Measurements from ENCODE around the gene ANKRD65. TPM values are rescaled to one million over a fixed set of nuclear protein-coding genes. Genes with fewer than 3 reads are reported as not detected.

ANKRD65 gene
- total and polyA plus RNA-seq, 2 experiments from 2014 or later = 2.1 to 5.5 TPM

GRCh38 chr1:1395166-1395565 lies 25.9 kb downstream of the ANKRD65 start:
- H3K4me2 ChIP-seq = no peak overlapping the region
- H3K27me3 ChIP-seq = no peaks in the 10 kb centered on the region
- H3K36me3 ChIP-seq (replicated peaks; ENCODE audit: insufficient read depth, low read depth) = no peaks in the 10 kb centered on the region
- H3K9me3 ChIP-seq (ENCODE audit: low read depth) = no peaks in the 10 kb centered on the region
- DNase-seq (ENCODE audit: low spot score) = no peak
- H3K79me2 ChIP-seq = peaks cover 79% of the 10 kb centered on the region
- TF ChIP-seq CTCF (IDR thresholded peaks at IDR 0.05; ENCODE audit: poor library complexity) (no peak), EZH2phosphoT487 (IDR thresholded peaks at IDR 0.05; ENCODE audit: low read depth, severe bottlenecking, unreplicated experiment) (no peak), EZH2 (IDR thresholded peaks at IDR 0.05; ENCODE audit: borderline replicate concordance) (no peak)
- H3K4me1 ChIP-seq (ENCODE audit: insufficient read depth) = peaks cover 10% of the 10 kb centered on the region
- peaks cover 8% of the 10 kb centered on the region for H4K20me1 ChIP-seq (ENCODE audit: insufficient read depth, poor library complexity, severe bottlenecking)
- H3K4me3 ChIP-seq = no peak overlapping the region
- H3K27ac ChIP-seq = no peak overlapping the region
- WGBS (ENCODE audit: low lambda C conversion rate, missing lambda C conversion rate) = 98% methylated on average over 11 of the region's 11 CpGs
- no peak overlapping the region for H2AFZ ChIP-seq
- no peaks in the 10 kb centered on the region for H3K9me2 ChIP-seq (replicated peaks; ENCODE audit: insufficient read depth)

GRCh38 chr1:1394116-1394515 lies 27.0 kb downstream of the ANKRD65 start:
- Histone ChIP-seq H3K4me3 (no peak overlapping the region), H3K4me1 (ENCODE audit: insufficient read depth) (peaks cover 9% of the 10 kb centered on the region), H3K27ac (no peak overlapping the region), H3K27me3 (no peaks in the 10 kb centered on the region), H2AFZ (no peak overlapping the region), H3K9me3 (ENCODE audit: low read depth) (no peaks in the 10 kb centered on the region), H3K79me2 (peaks cover 72% of the 10 kb centered on the region), H3K36me3 (replicated peaks; ENCODE audit: insufficient read depth, low read depth) (no peaks in the 10 kb centered on the region), H3K9me2 (replicated peaks; ENCODE audit: insufficient read depth) (no peaks in the 10 kb centered on the region), H3K4me2 (no peak overlapping the region), H4K20me1 (ENCODE audit: insufficient read depth, poor library complexity, severe bottlenecking) (peaks cover 8% of the 10 kb centered on the region)
- 95% methylated on average over 7 of the region's 7 CpGs for WGBS (ENCODE audit: low lambda C conversion rate, missing lambda C conversion rate)
- TF ChIP-seq EZH2 (IDR thresholded peaks at IDR 0.05; ENCODE audit: borderline replicate concordance) = no peak
- TF ChIP-seq CTCF (IDR thresholded peaks at IDR 0.05; ENCODE audit: poor library complexity) = no peak
- TF ChIP-seq EZH2phosphoT487 (IDR thresholded peaks at IDR 0.05; ENCODE audit: low read depth, severe bottlenecking, unreplicated experiment) = no peak
- no peak for DNase-seq (ENCODE audit: low spot score)

- TF ChIP-seq CTCF (IDR thresholded peaks at IDR 0.05; ENCODE audit: poor library complexity) (no peak), EZH2phosphoT487 (IDR thresholded peaks at IDR 0.05; ENCODE audit: low read depth, severe bottlenecking, unreplicated experiment) (no peak), EZH2 (IDR thresholded peaks at IDR 0.05; ENCODE audit: borderline replicate concordance) (no peak)
- Histone ChIP-seq H3K79me2 (peaks cover 66% of the 10 kb centered on the region), H3K9me3 (ENCODE audit: low read depth) (no peaks in the 10 kb centered on the region), H3K27me3 (no peaks in the 10 kb centered on the region), H3K36me3 (replicated peaks; ENCODE audit: insufficient read depth, low read depth) (no peaks in the 10 kb centered on the region), H3K4me2 (no peak overlapping the region), H3K9me2 (replicated peaks; ENCODE audit: insufficient read depth) (no peaks in the 10 kb centered on the region), H3K27ac (no peak overlapping the region), H3K4me3 (no peak overlapping the region), H2AFZ (no peak overlapping the region), H3K4me1 (ENCODE audit: insufficient read depth) (peaks cover 9% of the 10 kb centered on the region), H4K20me1 (ENCODE audit: insufficient read depth, poor library complexity, severe bottlenecking) (peaks cover 8% of the 10 kb centered on the region)
- 93% methylated on average over 11 of the region's 11 CpGs for WGBS (ENCODE audit: low lambda C conversion rate, missing lambda C conversion rate)
- no peak for DNase-seq (ENCODE audit: low spot score)
These were observed 27.6 kb downstream of the ANKRD65 start for GRCh38 chr1:1393428-1393827.

- H3K27me3 ChIP-seq = no peaks in the 10 kb centered on the region
- H3K9me2 ChIP-seq (replicated peaks; ENCODE audit: insufficient read depth) = no peaks in the 10 kb centered on the region
- H3K36me3 ChIP-seq (replicated peaks; ENCODE audit: insufficient read depth, low read depth) = no peaks in the 10 kb centered on the region
- peaks cover 8% of the 10 kb centered on the region for H4K20me1 ChIP-seq (ENCODE audit: insufficient read depth, poor library complexity, severe bottlenecking)
- no peak overlapping the region for H3K4me3 ChIP-seq
- H2AFZ ChIP-seq = no peak overlapping the region
- H3K4me2 ChIP-seq = no peak overlapping the region
- H3K9me3 ChIP-seq (ENCODE audit: low read depth) = no peaks in the 10 kb centered on the region
- TF ChIP-seq EZH2 (IDR thresholded peaks at IDR 0.05; ENCODE audit: borderline replicate concordance) (no peak), CTCF (IDR thresholded peaks at IDR 0.05; ENCODE audit: poor library complexity) (no peak), EZH2phosphoT487 (IDR thresholded peaks at IDR 0.05; ENCODE audit: low read depth, severe bottlenecking, unreplicated experiment) (no peak)
- peaks cover 6% of the 10 kb centered on the region for H3K4me1 ChIP-seq (ENCODE audit: insufficient read depth)
- 92% methylated on average over 4 of the region's 4 CpGs for WGBS (ENCODE audit: low lambda C conversion rate, missing lambda C conversion rate)
- DNase-seq (ENCODE audit: low spot score) = no peak
- no peak overlapping the region for H3K27ac ChIP-seq
- peaks cover 62% of the 10 kb centered on the region for H3K79me2 ChIP-seq
These were observed 28.1 kb downstream of the ANKRD65 start for GRCh38 chr1:1393014-1393413.

Data from hepatocyte (in vitro differentiated cells).